Neural cell (in vitro differentiated cells): ENCODE results near the gene HGF. TPM values are rescaled to one million over a fixed set of nuclear protein-coding genes. Genes with fewer than 3 reads are reported as not detected.

Experiments used
- H2AFZ ChIP-seq: fragments of 200-600, 300-800 bp; sonication (generic), shearing (Covaris generic); 2 replicates; pipeline ENCODE4 v1.6.0; 2014; ENCODE audit warnings: low read depth, mild to moderate bottlenecking, antibody characterized with exemption, low read length, moderate library complexity
- H3F3A ChIP-seq: fragments of 200-600 bp; shearing (Covaris generic); 2 replicates; pipeline ENCODE4 v1.6.1; 2016; ENCODE audit warnings: mild to moderate bottlenecking, moderate library complexity, mixed read lengths, antibody characterized with exemption, low read length; ENCODE audit not compliant: insufficient read depth, poor library complexity, severe bottlenecking
- H3K27ac ChIP-seq: fragments of 200-600, 300-800 bp; sonication (generic), shearing (Covaris generic); 2 replicates; pipeline ENCODE4 v1.5.1; 2014; ENCODE audit warnings: mild to moderate bottlenecking, low read length, moderate library complexity
- H3K27me3 ChIP-seq: fragments of 300-800, 200-600 bp; sonication (generic), shearing (Covaris generic); 2 replicates; pipeline ENCODE4 v1.6.0; 2014; ENCODE audit warnings: mild to moderate bottlenecking, low read depth, low read length, moderate library complexity; ENCODE audit not compliant: insufficient read depth
- H3K36me3 ChIP-seq: fragments of 300-800, 200-600 bp; sonication (generic), shearing (Covaris generic); 2 replicates; pipeline ENCODE4 v1.5.1; 2014; ENCODE audit warnings: mild to moderate bottlenecking, antibody characterized with exemption, low read length, moderate library complexity; ENCODE audit not compliant: insufficient read depth
- H3K4me2 ChIP-seq: fragments of 300-800, 200-600 bp; sonication (generic), shearing (Covaris generic); 2 replicates; pipeline ENCODE4 v1.6.0; 2014; ENCODE audit warnings: mild to moderate bottlenecking, low read length
- H3K4me3 ChIP-seq: fragments of 300-800, 200-600 bp; sonication (generic), shearing (Covaris generic); 2 replicates; pipeline ENCODE4 v1.5.1; 2014; ENCODE audit warnings: mild to moderate bottlenecking, low read length, moderate library complexity
- H3K79me2 ChIP-seq: fragments of 200-600 bp; shearing (Covaris generic); replicated peaks from 2 replicates; pipeline ENCODE4 v1.6.0; 2014; ENCODE audit warnings: mild to moderate bottlenecking, low read length, moderate library complexity; ENCODE audit not compliant: insufficient read depth
- H3K9ac ChIP-seq: fragments of 300-800, 200-600 bp; sonication (generic), shearing (Covaris generic); 2 replicates; pipeline ENCODE4 v1.6.1; 2016; ENCODE audit warnings: mild to moderate bottlenecking, low read length, mixed read lengths
- H3K9me2 ChIP-seq: fragments of 200-600 bp; shearing (Covaris generic); 2 replicates; pipeline ENCODE4 v1.6.1; 2016; ENCODE audit warnings: mild to moderate bottlenecking, low read length, mixed read lengths; ENCODE audit not compliant: insufficient read depth
- H3K9me3 ChIP-seq: fragments of 200-600, 300-800 bp; sonication (generic), shearing (Covaris generic); 2 replicates; pipeline ENCODE4 v1.6.1; 2016; ENCODE audit warnings: mild to moderate bottlenecking, mixed run types, low read length, moderate library complexity, mixed read lengths
- H4K20me1 ChIP-seq: fragments of 200-600 bp; shearing (Covaris generic); 2 replicates; pipeline ENCODE4 v1.6.1; 2016; ENCODE audit warnings: mild to moderate bottlenecking, mixed run types; ENCODE audit not compliant: insufficient read depth
- EP300 ChIP-seq: fragments of 450-650 bp; conservative IDR thresholded peaks from 2 replicates; pipeline ENCODE4 v1.6.1; 2014; ENCODE audit warnings: antibody characterized with exemption, mild to moderate bottlenecking, moderate library complexity; ENCODE audit not compliant: poor library complexity, severe bottlenecking
- EZH2 ChIP-seq: fragments of 200-600, 300-800 bp; shearing (Covaris generic), sonication (generic); IDR thresholded peaks from 2 replicates; pipeline ENCODE4 v1.6.1; 2014; ENCODE audit warnings: antibody characterized with exemption, low read length, borderline replicate concordance, mild to moderate bottlenecking; ENCODE audit not compliant: insufficient read depth, poor library complexity, severe bottlenecking
- MXI1 ChIP-seq: fragments of 450-650 bp; conservative IDR thresholded peaks from 2 replicates; pipeline ENCODE4 v1.6.1; 2014; ENCODE audit warnings: antibody characterized with exemption, mild to moderate bottlenecking; ENCODE audit not compliant: poor library complexity, severe bottlenecking
- RAD21 ChIP-seq: fragments of 450-650 bp; conservative IDR thresholded peaks from 2 replicates; pipeline ENCODE4 v1.6.1; 2014; ENCODE audit warnings: antibody characterized with exemption, mild to moderate bottlenecking, moderate library complexity
- SMC3 ChIP-seq: fragments of 450-650 bp; conservative IDR thresholded peaks from 2 replicates; pipeline ENCODE4 v1.6.1; 2014; ENCODE audit warnings: antibody characterized with exemption, mild to moderate bottlenecking, moderate library complexity; ENCODE audit not compliant: poor library complexity
- TAF1 ChIP-seq: IDR thresholded peaks from 2 replicates; pipeline ENCODE4 v1.6.1; 2012; ENCODE audit warnings: low read depth
- polyA plus RNA-seq: library from polyadenylated mRNA; depleted of rRNA; stranded (reverse); fragments of >200 nt; gene quantifications from 2 replicates; pipeline ENCODE4 v1.2.3, GENCODE V29; 2014
- TF ChIP-seq, protein P1 (sequence below): fragments of 450-650 bp; IDR thresholded peaks from 2 replicates; pipeline ENCODE4 v1.5.1; 2014; ENCODE audit warnings: antibody characterized with exemption, mild to moderate bottlenecking, moderate library complexity; ENCODE audit not compliant: poor library complexity, severe bottlenecking
- TF ChIP-seq, protein P2 (sequence below): IDR thresholded peaks from 2 replicates; pipeline ENCODE4 v1.6.1; 2012; ENCODE audit warnings: borderline replicate concordance

HGF gene
- polyA plus RNA-seq, 1 donor from 2014 or later: not detected

- Histone ChIP-seq H3K79me2 (no peaks in the 10 kb centered on the region), H3K9ac (no peak overlapping the region), H3K27ac (no peak overlapping the region), H4K20me1 (no peaks in the 10 kb centered on the region), H3K27me3 (no peaks in the 10 kb centered on the region), H3K9me2 (no peaks in the 10 kb centered on the region), H3K36me3 (no peaks in the 10 kb centered on the region), H3F3A (no peaks in the 10 kb centered on the region), H3K4me2 (no peak overlapping the region), H3K9me3 (no peaks in the 10 kb centered on the region), H2AFZ (no peak overlapping the region), H3K4me3 (no peak overlapping the region)
- TF ChIP-seq MXI1: no peak
- TF ChIP-seq, protein P1, sequence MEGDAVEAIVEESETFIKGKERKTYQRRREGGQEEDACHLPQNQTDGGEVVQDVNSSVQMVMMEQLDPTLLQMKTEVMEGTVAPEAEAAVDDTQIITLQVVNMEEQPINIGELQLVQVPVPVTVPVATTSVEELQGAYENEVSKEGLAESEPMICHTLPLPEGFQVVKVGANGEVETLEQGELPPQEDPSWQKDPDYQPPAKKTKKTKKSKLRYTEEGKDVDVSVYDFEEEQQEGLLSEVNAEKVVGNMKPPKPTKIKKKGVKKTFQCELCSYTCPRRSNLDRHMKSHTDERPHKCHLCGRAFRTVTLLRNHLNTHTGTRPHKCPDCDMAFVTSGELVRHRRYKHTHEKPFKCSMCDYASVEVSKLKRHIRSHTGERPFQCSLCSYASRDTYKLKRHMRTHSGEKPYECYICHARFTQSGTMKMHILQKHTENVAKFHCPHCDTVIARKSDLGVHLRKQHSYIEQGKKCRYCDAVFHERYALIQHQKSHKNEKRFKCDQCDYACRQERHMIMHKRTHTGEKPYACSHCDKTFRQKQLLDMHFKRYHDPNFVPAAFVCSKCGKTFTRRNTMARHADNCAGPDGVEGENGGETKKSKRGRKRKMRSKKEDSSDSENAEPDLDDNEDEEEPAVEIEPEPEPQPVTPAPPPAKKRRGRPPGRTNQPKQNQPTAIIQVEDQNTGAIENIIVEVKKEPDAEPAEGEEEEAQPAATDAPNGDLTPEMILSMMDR: no peak
- TF ChIP-seq TAF1: no peak
- TF ChIP-seq, protein P2, sequence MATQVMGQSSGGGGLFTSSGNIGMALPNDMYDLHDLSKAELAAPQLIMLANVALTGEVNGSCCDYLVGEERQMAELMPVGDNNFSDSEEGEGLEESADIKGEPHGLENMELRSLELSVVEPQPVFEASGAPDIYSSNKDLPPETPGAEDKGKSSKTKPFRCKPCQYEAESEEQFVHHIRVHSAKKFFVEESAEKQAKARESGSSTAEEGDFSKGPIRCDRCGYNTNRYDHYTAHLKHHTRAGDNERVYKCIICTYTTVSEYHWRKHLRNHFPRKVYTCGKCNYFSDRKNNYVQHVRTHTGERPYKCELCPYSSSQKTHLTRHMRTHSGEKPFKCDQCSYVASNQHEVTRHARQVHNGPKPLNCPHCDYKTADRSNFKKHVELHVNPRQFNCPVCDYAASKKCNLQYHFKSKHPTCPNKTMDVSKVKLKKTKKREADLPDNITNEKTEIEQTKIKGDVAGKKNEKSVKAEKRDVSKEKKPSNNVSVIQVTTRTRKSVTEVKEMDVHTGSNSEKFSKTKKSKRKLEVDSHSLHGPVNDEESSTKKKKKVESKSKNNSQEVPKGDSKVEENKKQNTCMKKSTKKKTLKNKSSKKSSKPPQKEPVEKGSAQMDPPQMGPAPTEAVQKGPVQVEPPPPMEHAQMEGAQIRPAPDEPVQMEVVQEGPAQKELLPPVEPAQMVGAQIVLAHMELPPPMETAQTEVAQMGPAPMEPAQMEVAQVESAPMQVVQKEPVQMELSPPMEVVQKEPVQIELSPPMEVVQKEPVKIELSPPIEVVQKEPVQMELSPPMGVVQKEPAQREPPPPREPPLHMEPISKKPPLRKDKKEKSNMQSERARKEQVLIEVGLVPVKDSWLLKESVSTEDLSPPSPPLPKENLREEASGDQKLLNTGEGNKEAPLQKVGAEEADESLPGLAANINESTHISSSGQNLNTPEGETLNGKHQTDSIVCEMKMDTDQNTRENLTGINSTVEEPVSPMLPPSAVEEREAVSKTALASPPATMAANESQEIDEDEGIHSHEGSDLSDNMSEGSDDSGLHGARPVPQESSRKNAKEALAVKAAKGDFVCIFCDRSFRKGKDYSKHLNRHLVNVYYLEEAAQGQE: no peak
- no peak for TF ChIP-seq SMC3
These were observed 33.8 kb downstream of the HGF start for GRCh38 chr7:81736091-81736490.

DNA sequence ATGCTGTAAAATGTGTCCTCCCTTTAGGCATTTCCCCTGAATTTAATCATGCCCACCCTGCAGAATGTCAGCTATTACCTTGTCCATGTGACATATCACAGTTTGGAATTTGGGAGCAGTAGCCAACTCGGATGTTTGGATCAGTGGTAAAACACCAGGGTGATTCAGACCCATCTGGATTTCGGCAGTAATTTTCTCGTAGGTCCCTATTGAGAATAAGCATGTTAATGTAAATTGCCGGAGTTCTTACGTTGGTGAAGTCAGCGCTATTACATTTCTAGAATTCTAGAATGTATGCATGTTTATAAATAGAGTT, 44.1 kb downstream of the HGF start:
- H3K27ac ChIP-seq: no peak overlapping the region
- no peaks in the 10 kb centered on the region for H3K79me2 ChIP-seq
- no peak overlapping the region for H3K4me2 ChIP-seq
- no peak for TF ChIP-seq MXI1
- no peak for TF ChIP-seq RAD21
- TF ChIP-seq SMC3: no peak
- TF ChIP-seq, protein P2: no peak
- no peak for TF ChIP-seq EP300
- TF ChIP-seq TAF1: no peak
- no peak for TF ChIP-seq EZH2
- H3K36me3 ChIP-seq: no peaks in the 10 kb centered on the region
- H2AFZ ChIP-seq: no peak overlapping the region
- H4K20me1 ChIP-seq: no peaks in the 10 kb centered on the region
- no peaks in the 10 kb centered on the region for H3F3A ChIP-seq
- no peaks in the 10 kb centered on the region for H3K9me3 ChIP-seq
- H3K9me2 ChIP-seq: no peaks in the 10 kb centered on the region
- H3K27me3 ChIP-seq: no peaks in the 10 kb centered on the region
- no peak overlapping the region for H3K4me3 ChIP-seq
- no peak overlapping the region for H3K9ac ChIP-seq
